Thyroid gland (tissue), 4 donors: ENCODE measurements around the gene SPINT2. TPM values are rescaled to one million over a fixed set of nuclear protein-coding genes. Genes with fewer than 3 reads are reported as not detected.

Experiments
- DNase-seq, 2 donors: peaks; one replicate each; pipeline ENCODE4 v3.0.0-alpha.2; 2019
- H3K27ac ChIP-seq, 3 donors: fragments of 200-600 bp; sonication (generic); 1 replicate in 2 of 3; 2 replicates in 1 of 3; pipeline ENCODE4 v1.5.1; 2016 to 2019; ENCODE audit warnings: mild to moderate bottlenecking in 1 of 3, moderate library complexity in 1 of 3
- H3K27me3 ChIP-seq: fragments of 200-600 bp; sonication (generic); one replicate; pipeline ENCODE4 v1.5.1; 2019
- H3K36me3 ChIP-seq, 2 donors: fragments of 200-600 bp; sonication (generic); one replicate each; pipeline ENCODE4 v1.5.1; 2016 to 2019
- H3K4me1 ChIP-seq, 2 donors: fragments of 200-600 bp; sonication (generic); one replicate each; pipeline ENCODE4 v1.5.1; 2017 to 2019
- H3K4me3 ChIP-seq, 3 donors: fragments of 200-600 bp; sonication (generic); replicated peaks in 1 of 3; 1 replicate in 2 of 3; 2 replicates in 1 of 3; pipeline ENCODE4 v1.5.1; 2016; ENCODE audit warnings: mild to moderate bottlenecking in 1 of 3
- H3K9me3 ChIP-seq: fragments of 200-600 bp; sonication (generic); one replicate; pipeline ENCODE4 v1.5.1; 2017
- POLR2A ChIP-seq, 2 donors: fragments of 450-650 bp; IDR thresholded peaks; one replicate each; pipeline ENCODE4 v1.6.1; 2017; ENCODE audit warnings: antibody characterized with exemption in 2 of 2, mild to moderate bottlenecking in 2 of 2, moderate library complexity in 1 of 2
- WGBS, 2 donors: methylation state at CpG; one replicate each; pipeline ENCODE4 v1.1.5; 2017; 5-methylcytosine and 5-hydroxymethylcytosine counted together
- intact Hi-C: fragments of 100-400 bp; cut with DNase I; formaldehyde crosslinking; loops from one replicate; pipeline ENCODE4 v1.15.1; 2023
- total RNA-seq, 4 donors: library from RNA; depleted of rRNA; stranded (reverse); fragments of >200 nt; gene quantifications; one replicate each; pipeline ENCODE4 v1.2.3, GENCODE V29; 2016
- TF ChIP-seq, protein P1 (sequence below), 6 experiments: fragments of 200-600 bp in 3 of 6; fragments of 450-650 bp in 3 of 6; sonication (generic) in 3 of 6; IDR thresholded peaks; one replicate each; pipeline ENCODE4 v1.5.1; 2016 to 2019; ENCODE audit warnings: antibody characterized with exemption in 6 of 6, mild to moderate bottlenecking in 2 of 6, inconsistent platforms in 1 of 6, moderate library complexity in 1 of 6

SPINT2 gene, protein sequence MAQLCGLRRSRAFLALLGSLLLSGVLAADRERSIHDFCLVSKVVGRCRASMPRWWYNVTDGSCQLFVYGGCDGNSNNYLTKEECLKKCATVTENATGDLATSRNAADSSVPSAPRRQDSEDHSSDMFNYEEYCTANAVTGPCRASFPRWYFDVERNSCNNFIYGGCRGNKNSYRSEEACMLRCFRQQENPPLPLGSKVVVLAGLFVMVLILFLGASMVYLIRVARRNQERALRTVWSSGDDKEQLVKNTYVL
- 1,000 to 10,000 TPM in 1 of 4 donors, 100 to 1,000 TPM in 3; 424 to 1,529 (median 712) TPM for total RNA-seq

DNA sequence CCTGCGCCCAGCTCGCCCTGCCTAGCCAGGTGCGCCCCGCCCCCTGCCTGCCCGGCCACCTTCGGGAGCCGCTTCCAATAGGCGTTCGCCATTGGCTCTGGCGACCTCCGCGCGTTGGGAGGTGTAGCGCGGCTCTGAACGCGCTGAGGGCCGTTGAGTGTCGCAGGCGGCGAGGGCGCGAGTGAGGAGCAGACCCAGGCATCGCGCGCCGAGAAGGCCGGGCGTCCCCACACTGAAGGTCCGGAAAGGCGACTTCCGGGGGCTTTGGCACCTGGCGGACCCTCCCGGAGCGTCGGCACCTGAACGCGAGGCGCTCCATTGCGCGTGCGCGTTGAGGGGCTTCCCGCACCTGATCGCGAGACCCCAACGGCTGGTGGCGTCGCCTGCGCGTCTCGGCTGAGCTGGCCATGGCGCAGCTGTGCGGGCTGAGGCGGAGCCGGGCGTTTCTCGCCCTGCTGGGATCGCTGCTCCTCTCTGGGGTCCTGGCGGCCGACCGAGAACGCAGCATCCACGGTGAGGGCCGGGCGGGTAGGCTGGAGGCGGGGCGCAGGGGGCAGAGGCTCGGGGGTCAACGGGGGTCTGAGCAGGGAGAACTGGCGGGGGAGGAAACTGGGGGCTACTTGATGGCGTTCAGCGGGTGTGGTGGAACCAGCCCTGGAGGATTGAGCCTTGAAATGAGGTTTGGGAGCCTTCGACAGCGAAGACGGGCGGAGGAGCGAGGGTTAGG lies at the start of gene SPINT2:
Gene SPINT2 (plus strand): TSS at position 88 of the 727 bp plus-strand sequence. CDS start 320 bp downstream, at position 408.
- DNase-seq: no peak
- Histone ChIP-seq H3K36me3 (no peaks in the 10 kb centered on the region), H3K9me3 (no peaks in the 10 kb centered on the region), H3K4me1 (peaks cover 24 to 43% of the 10 kb centered on the region in 2 donors), H3K27me3 (no peaks in the 10 kb centered on the region), H3K27ac (peak within 1 kb of the TSS; percentile 76 to 96 (median 91)), H3K4me3 (peak within 1 kb of the TSS; percentile 19 to 89 (median 71))
- TF ChIP-seq, protein P1, sequence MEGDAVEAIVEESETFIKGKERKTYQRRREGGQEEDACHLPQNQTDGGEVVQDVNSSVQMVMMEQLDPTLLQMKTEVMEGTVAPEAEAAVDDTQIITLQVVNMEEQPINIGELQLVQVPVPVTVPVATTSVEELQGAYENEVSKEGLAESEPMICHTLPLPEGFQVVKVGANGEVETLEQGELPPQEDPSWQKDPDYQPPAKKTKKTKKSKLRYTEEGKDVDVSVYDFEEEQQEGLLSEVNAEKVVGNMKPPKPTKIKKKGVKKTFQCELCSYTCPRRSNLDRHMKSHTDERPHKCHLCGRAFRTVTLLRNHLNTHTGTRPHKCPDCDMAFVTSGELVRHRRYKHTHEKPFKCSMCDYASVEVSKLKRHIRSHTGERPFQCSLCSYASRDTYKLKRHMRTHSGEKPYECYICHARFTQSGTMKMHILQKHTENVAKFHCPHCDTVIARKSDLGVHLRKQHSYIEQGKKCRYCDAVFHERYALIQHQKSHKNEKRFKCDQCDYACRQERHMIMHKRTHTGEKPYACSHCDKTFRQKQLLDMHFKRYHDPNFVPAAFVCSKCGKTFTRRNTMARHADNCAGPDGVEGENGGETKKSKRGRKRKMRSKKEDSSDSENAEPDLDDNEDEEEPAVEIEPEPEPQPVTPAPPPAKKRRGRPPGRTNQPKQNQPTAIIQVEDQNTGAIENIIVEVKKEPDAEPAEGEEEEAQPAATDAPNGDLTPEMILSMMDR (IDR thresholded peaks at IDR 0.05): no peak
- peak; percentile 93 to 98 for TF ChIP-seq POLR2A (IDR thresholded peaks at IDR 0.05)
- WGBS, 2 donors: 24 to 27% methylated on average over 19 to 21 of the region's 78 CpGs
- intact Hi-C loops: loop anchor here (5.0 kb wide), 1 partner anchor 53 kb away; the partner anchor contains the start of genes KCNK6 and YIF1B

DNA sequence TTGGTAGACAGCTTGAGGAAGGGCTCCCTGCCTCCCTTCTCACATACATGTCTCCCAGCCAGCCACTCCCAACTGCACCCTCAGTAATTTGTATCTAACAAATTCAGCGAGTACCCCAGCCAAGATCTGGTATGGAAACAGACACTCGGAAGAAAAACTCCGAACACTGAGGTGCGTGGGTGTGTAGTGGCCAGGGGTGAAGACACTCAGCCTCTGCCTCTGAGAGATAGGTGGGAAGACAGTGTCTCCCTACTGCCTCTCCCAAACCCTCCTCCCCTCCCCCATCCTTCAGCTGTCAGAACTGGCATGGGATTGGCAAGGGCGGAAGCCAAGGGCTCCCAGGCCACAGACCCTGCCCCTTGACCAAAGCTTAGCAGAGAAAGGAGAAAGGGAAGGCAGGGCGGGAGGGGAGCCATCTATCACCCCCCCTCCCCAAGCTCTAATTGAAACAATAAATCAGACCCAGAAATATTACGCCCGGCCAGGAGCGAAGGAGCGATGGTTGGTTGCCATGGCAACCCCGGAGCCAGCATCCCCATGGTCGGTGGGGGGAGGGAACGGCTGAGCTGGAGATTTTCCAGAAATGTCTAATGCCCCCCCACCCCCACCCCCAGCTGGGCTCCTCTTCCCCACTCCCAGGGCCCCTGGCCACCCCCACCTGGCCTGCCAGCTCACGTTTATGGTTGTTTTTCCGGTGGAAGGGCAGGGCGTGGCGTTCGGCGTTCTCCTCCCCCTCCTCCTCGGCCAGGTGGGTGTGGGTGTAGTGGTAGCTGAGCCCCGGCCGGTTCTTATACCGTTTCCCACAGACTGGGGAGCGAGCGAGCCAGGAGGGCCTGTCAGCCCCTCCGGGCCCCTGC lies 47.4 kb upstream of the SPINT2 start:
- Histone ChIP-seq H3K4me3 (no peak overlapping the region), H3K4me1 (no peaks in the 10 kb centered on the region), H3K9me3 (no peaks in the 10 kb centered on the region), H3K27me3 (no peaks in the 10 kb centered on the region), H3K27ac (no peak overlapping the region), H3K36me3 (no peaks in the 10 kb centered on the region)
- TF ChIP-seq, protein P1 (IDR thresholded peaks at IDR 0.05): no peak
- TF ChIP-seq POLR2A (IDR thresholded peaks at IDR 0.05): no peak
- DNase-seq: no peak
- intact Hi-C loops: loop anchor here (10.0 kb wide), 1 partner anchor 322 kb away; no protein-coding TSS in a partner anchor
- WGBS, 2 donors: 63 to 67% methylated on average over 25 to 26 of the region's 26 CpGs

DNA sequence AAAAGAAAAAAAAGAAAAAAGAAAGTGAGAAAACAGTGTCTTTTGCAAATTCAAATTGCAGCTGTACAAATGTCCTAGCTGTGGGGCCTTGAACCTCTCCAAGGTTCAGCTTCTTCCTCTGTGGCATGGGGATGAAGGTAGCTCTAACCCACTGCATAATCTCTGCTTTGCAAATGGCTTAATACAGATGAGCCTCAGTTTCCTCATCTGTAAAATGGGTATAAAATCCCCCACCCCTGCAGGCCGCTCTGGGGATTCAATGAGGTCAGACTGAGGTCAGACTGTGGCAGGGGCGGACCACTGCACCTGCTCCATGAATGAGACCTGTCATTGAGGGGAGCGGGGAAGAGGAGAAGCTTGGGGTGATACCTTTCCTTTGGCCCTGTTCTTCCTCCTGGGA lies 46.2 kb upstream of the SPINT2 start:
- intact Hi-C loops: loop anchor here (10.0 kb wide), 1 partner anchor 323 kb away; no protein-coding TSS in a partner anchor
- Histone ChIP-seq H3K4me1 (no peaks in the 10 kb centered on the region), H3K4me3 (no peak overlapping the region), H3K27me3 (no peaks in the 10 kb centered on the region), H3K9me3 (no peaks in the 10 kb centered on the region), H3K27ac (no peak overlapping the region), H3K36me3 (no peaks in the 10 kb centered on the region)
- 92 to 100% methylated on average over 3 of the region's 3 CpGs for WGBS, 2 donors
- DNase-seq: no peak
- TF ChIP-seq, protein P1 (IDR thresholded peaks at IDR 0.05): no peak
- TF ChIP-seq POLR2A (IDR thresholded peaks at IDR 0.05): no peak

DNA sequence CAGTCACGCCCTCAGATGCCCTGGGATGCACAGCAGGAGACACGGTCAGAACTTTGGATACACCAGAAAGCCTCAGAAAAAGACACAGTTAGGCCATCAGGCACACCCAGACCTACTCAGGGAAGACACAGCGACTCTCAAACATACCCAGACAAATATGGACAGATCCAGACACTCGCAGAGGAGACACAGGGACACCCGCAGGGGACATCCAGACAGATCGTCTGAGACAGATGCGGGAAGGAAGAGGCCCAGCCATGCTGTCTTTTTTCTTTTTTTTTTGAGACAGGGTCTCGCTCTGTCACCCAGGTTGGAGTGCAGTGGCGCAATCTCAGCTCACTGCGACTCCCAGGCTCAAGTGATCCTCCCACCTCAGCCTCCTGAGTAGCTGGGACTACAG lies 45.2 kb upstream of the SPINT2 start:
- Histone ChIP-seq H3K4me3 (no peak overlapping the region), H3K27ac (no peak overlapping the region), H3K36me3 (no peaks in the 10 kb centered on the region), H3K27me3 (peaks cover 7% of the 10 kb centered on the region), H3K4me1 (peaks cover 6% of the 10 kb centered on the region in 2 donors), H3K9me3 (no peaks in the 10 kb centered on the region)
- 90 to 100% methylated on average over 3 to 10 of the region's 10 CpGs for WGBS, 2 donors
- intact Hi-C loops: loop anchor here (10.0 kb wide), 1 partner anchor 324 kb away; no protein-coding TSS in a partner anchor
- no peak for DNase-seq
- no peak for TF ChIP-seq POLR2A (IDR thresholded peaks at IDR 0.05)
- TF ChIP-seq, protein P1 (IDR thresholded peaks at IDR 0.05): no peak
